Gastroesophageal sphincter (tissue), 4 donors: ENCODE measurements around the gene FREM3. TPM values are rescaled to one million over a fixed set of nuclear protein-coding genes. Genes with fewer than 3 reads are reported as not detected.

ENCODE experiments used
- ATAC-seq: fragments of 150-250 bp; one replicate; pipeline ENCODE4 v1.9.1; 2016; ENCODE audit warnings: mild to moderate bottlenecking, moderate library complexity
- H3K27ac ChIP-seq, 4 donors: fragments of 200-600 bp; sonication (generic) in 3 of 4; 1 replicate in 3 of 4; 2 replicates in 1 of 4; pipeline ENCODE4 v1.5.1; 2016 to 2019
- H3K27me3 ChIP-seq: fragments of 200-600 bp; sonication (generic); one replicate; pipeline ENCODE4 v1.5.1; 2019
- H3K36me3 ChIP-seq, 2 donors: fragments of 200-600 bp; sonication (generic); one replicate each; pipeline ENCODE4 v1.5.1; 2019; ENCODE audit warnings: control low read depth in 1 of 2
- H3K4me1 ChIP-seq, 3 donors: fragments of 200-600 bp; sonication (generic); 1 replicate in 2 of 3; 2 replicates in 1 of 3; pipeline ENCODE4 v1.5.1; 2016 to 2019; ENCODE audit warnings: control low read depth in 2 of 3
- H3K4me3 ChIP-seq, 2 donors: fragments of 200-600 bp; sonication (generic); one replicate each; pipeline ENCODE4 v1.5.1; 2019; ENCODE audit warnings: mild to moderate bottlenecking in 1 of 2, moderate library complexity in 1 of 2
- H3K9me3 ChIP-seq, 3 donors: fragments of 200-600 bp; sonication (generic); one replicate each; pipeline ENCODE4 v1.5.1; 2017 to 2019; ENCODE audit warnings: control low read depth in 2 of 3
- EP300 ChIP-seq: sonication (generic); formaldehyde crosslinking; IDR thresholded peaks from one replicate; pipeline ENCODE4 v1.6.1; 2017; ENCODE audit warnings: antibody characterized with exemption, mild to moderate bottlenecking
- POLR2A ChIP-seq, 2 donors: fragments of 450-650 bp; IDR thresholded peaks; one replicate each; pipeline ENCODE4 v1.6.1; 2017; ENCODE audit warnings: antibody characterized with exemption in 2 of 2, mild to moderate bottlenecking in 2 of 2, moderate library complexity in 1 of 2
- POLR2AphosphoS5 ChIP-seq: sonication (generic); formaldehyde crosslinking; IDR thresholded peaks from one replicate; pipeline ENCODE4 v1.6.1; 2017; ENCODE audit warnings: antibody characterized with exemption
- WGBS, 2 donors: methylation state at CpG; one replicate each; pipeline ENCODE4 v1.1.5; 2018; ENCODE audit warnings: low coverage in 1 of 2; 5-methylcytosine and 5-hydroxymethylcytosine counted together
- total RNA-seq, 4 donors: library from RNA; depleted of rRNA; stranded (reverse); fragments of >200 nt; gene quantifications; one replicate each; pipeline ENCODE4 v1.1.0, GENCODE V29; 2016
- TF ChIP-seq, protein P1 (sequence below), 4 experiments: fragments of 200-600 bp in 2 of 4; fragments of 450-650 bp in 2 of 4; sonication (generic) in 1 of 4; IDR thresholded peaks; one replicate each; pipeline ENCODE4 v1.5.1; 2017 to 2019; ENCODE audit warnings: antibody characterized with exemption in 4 of 4, mild to moderate bottlenecking in 2 of 4, moderate library complexity in 2 of 4

Gene FREM3
- total RNA-seq, 4 donors from 2014 or later: under 0.01 TPM; not detected in 3

DNA sequence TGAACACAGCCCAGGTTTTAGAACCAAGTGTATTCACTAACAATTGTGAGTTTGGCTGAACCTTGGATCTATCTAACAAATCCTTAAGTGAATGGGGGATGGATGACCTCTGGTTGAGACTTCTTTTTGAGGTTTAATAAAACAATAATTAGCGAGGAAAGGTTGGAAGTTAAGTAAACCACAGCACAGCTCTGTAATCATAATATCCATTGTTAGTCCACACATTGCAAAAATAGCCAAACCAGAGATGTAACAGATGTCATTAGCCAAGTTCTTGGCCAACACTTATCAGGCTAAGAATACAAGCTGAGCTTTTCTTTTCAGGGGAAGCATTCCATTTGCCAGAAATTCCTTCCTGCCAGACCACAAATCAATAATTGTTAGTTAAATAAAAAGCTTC is 59.1 kb downstream of the FREM3 start:
- H3K9me3 ChIP-seq: no peaks in the 10 kb centered on the region
- H3K4me3 ChIP-seq: no peak overlapping the region
- no peaks in the 10 kb centered on the region for H3K4me1 ChIP-seq
- WGBS, 2 donors: 0 to 29% methylated on average over 1 of the region's 1 CpG
- H3K27ac ChIP-seq: no peak overlapping the region
- no peak for ATAC-seq
- no peaks in the 10 kb centered on the region for H3K27me3 ChIP-seq
- TF ChIP-seq EP300: no peak
- TF ChIP-seq POLR2AphosphoS5: no peak
- TF ChIP-seq, protein P1, sequence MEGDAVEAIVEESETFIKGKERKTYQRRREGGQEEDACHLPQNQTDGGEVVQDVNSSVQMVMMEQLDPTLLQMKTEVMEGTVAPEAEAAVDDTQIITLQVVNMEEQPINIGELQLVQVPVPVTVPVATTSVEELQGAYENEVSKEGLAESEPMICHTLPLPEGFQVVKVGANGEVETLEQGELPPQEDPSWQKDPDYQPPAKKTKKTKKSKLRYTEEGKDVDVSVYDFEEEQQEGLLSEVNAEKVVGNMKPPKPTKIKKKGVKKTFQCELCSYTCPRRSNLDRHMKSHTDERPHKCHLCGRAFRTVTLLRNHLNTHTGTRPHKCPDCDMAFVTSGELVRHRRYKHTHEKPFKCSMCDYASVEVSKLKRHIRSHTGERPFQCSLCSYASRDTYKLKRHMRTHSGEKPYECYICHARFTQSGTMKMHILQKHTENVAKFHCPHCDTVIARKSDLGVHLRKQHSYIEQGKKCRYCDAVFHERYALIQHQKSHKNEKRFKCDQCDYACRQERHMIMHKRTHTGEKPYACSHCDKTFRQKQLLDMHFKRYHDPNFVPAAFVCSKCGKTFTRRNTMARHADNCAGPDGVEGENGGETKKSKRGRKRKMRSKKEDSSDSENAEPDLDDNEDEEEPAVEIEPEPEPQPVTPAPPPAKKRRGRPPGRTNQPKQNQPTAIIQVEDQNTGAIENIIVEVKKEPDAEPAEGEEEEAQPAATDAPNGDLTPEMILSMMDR (IDR thresholded peaks at IDR 0.05): no peak
- TF ChIP-seq POLR2A (IDR thresholded peaks at IDR 0.05): no peak
- no peaks in the 10 kb centered on the region for H3K36me3 ChIP-seq

DNA sequence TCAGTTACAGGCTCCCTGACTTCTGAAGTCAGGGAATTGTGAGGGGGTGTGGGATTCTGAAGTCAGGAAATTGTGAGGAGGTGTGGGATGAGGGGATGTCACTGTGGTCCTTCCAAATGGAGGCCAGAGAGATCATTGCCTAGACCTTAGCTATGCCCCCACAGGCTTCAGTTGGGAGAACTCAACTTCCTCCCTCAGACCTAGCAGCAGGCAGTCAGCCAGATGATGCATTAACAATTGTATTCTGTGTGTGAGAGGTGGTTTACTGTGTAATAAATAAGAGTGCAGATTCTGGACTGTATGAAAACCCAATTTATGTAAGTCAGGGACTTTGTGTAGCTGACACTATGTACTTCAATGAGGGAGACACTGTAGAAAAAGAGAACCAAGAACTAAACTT is 65.7 kb downstream of the FREM3 start:
- no peak for ATAC-seq
- TF ChIP-seq, protein P1 (IDR thresholded peaks at IDR 0.05): no peak
- no peak for TF ChIP-seq EP300
- no peak for TF ChIP-seq POLR2AphosphoS5
- TF ChIP-seq POLR2A (IDR thresholded peaks at IDR 0.05): no peak

DNA sequence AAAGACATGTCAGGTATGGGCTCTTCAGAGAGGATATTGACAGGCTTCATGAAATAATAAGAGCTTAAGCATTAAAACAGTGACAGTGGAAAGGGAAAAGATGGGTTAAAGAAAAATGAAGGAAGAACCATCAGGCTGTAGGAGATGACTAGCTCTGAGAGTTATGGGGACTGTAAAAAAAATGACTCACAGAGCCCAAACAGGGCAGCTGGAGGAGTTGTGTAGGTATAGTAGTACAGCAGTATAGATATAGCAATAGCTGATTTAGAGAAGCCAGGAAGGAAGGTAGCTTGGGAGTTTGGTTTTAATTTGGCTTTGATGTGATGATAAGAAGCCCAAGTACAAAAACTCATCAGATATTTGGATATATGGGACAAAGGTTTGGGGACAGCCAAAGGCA is 66.6 kb downstream of the FREM3 start:
- H3K4me1 ChIP-seq: no peaks in the 10 kb centered on the region
- TF ChIP-seq, protein P1 (IDR thresholded peaks at IDR 0.05): no peak
- no peaks in the 10 kb centered on the region for H3K36me3 ChIP-seq
- H3K27me3 ChIP-seq: no peaks in the 10 kb centered on the region
- H3K4me3 ChIP-seq: no peak overlapping the region
- ATAC-seq: no peak
- no peaks in the 10 kb centered on the region for H3K9me3 ChIP-seq
- H3K27ac ChIP-seq: no peak overlapping the region

More for the DNA sequence above, 65.7 kb downstream of the FREM3 start:
- Histone ChIP-seq H3K4me3 (no peak overlapping the region), H3K36me3 (no peaks in the 10 kb centered on the region), H3K27ac (no peak overlapping the region), H3K4me1 (no peaks in the 10 kb centered on the region), H3K27me3 (no peaks in the 10 kb centered on the region), H3K9me3 (no peaks in the 10 kb centered on the region)

DNA sequence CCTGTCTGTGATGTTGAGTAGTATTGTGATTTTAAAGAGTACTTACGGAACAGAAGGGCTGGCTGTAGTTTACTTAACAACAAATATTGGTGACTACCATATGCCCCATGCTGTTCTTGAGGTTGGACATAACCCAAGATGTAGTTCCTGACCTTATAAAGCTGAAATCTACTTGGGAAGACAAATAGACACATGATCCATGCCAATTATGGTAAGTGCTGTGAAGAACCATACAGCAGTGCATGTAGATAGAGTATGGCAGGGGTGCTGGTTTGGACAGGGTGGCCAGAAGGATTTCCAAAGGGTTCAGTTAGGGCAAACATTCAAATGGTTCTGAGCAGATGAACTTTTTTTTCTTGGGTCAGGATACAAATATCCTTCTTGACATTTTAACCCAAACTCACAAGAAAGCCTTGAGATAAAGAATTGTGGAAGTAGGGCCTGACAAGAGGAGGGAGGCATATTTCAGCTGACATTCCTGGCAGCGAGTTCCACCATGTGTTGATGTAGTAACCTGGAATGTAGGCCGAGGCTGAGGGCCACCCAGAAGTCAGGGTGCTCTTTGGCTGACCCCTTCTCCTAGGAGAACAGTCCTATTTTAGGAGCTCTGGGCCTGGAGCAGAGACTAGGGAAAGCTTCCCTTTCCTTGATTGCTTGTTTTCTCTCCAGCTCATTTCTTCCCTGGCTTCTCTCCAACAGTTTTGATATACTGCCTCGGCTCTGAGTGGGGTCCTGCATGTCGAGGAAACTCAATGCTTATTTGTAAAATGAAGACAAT is 74.2 kb downstream of the FREM3 start:
- no peak for TF ChIP-seq EP300
- TF ChIP-seq POLR2A (IDR thresholded peaks at IDR 0.05): no peak
- TF ChIP-seq, protein P1 (IDR thresholded peaks at IDR 0.05): no peak
- peak; percentile 94 for TF ChIP-seq POLR2AphosphoS5
- WGBS, 2 donors: 19 to 67% methylated on average over 1 to 5 of the region's 5 CpGs
- Histone ChIP-seq H3K36me3 (no peaks in the 10 kb centered on the region), H3K27me3 (no peaks in the 10 kb centered on the region), H3K27ac (peak overlapping the region; percentile 53 to 59 (median 56)), H3K4me3 (no peak overlapping the region), H3K9me3 (no peaks in the 10 kb centered on the region), H3K4me1 (peaks cover 0 to 39% (median 8%) of the 10 kb centered on the region in 3 donors)
- ATAC-seq: peak; percentile 93

DNA sequence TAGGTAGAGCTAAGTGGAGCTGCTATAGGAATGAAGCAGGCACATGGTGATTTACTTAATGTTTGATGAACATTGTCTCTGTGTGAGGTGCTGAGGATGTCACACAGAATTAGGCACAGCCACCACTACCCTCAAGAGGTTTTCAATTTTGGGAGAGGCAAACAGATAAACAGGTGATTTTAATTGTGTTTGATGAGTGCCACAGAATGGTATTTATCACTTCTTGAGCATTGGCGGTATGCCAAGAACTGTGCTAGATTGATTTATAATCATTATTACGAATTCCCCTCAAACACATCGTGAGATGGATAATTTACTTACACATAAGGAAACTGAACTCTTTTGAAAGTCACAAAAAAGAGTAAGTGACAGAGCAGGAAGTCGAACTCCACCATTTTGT is 74.8 kb downstream of the FREM3 start:
- H3K27me3 ChIP-seq: no peaks in the 10 kb centered on the region
- no peak for ATAC-seq
- TF ChIP-seq, protein P1 (IDR thresholded peaks at IDR 0.05): no peak
- no peak for TF ChIP-seq POLR2A (IDR thresholded peaks at IDR 0.05)
- no peak for TF ChIP-seq POLR2AphosphoS5
- no peak for TF ChIP-seq EP300
- H3K9me3 ChIP-seq: no peaks in the 10 kb centered on the region
- H3K36me3 ChIP-seq: no peaks in the 10 kb centered on the region
- peaks cover 0 to 39% (median 8%) of the 10 kb centered on the region in 3 donors for H3K4me1 ChIP-seq
- no peak overlapping the region for H3K4me3 ChIP-seq
- peak overlapping the region; percentile 53 to 59 (median 56) for H3K27ac ChIP-seq
- 66 to 85% methylated on average over 3 to 4 of the region's 4 CpGs for WGBS, 2 donors
